Activated T-helper 1 cell treated with Interleukin-2 at 50 U/mL for 16 hours (primary cell): ENCODE measurements around the gene GPR137B.
"Not testable (repeated sequence)": the region's sequence is repeated elsewhere in the genome, so short reads cannot be mapped to it uniquely, and the experiment has no call there.

Experiments used
- DNase-seq: peaks from one replicate; pipeline ENCODE4 v3.0.0-alpha.2; 2020; ENCODE audit warnings: low read depth

GPR137B gene

DNA sequence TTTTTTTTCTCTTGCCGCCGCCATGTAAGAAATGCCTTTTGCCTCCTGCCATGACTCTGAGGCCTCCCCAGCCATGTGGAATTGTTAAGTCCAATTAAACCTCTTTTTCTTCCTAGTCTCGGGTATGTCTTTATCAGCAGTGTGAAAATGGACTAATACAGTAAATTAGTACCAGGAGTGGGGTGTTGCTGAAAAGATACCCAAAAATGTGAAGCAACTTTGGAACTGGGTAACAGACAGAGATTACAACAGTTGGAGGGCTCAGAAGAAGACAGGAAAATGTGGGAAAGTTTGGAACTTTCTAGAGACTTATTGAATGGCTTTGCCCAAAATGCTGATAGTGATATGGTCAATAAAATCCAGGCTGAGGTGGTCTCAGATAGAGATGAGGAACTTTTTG, 19.4 kb downstream of the GPR137B start:
- not testable (repeated sequence) for DNase-seq

DNA sequence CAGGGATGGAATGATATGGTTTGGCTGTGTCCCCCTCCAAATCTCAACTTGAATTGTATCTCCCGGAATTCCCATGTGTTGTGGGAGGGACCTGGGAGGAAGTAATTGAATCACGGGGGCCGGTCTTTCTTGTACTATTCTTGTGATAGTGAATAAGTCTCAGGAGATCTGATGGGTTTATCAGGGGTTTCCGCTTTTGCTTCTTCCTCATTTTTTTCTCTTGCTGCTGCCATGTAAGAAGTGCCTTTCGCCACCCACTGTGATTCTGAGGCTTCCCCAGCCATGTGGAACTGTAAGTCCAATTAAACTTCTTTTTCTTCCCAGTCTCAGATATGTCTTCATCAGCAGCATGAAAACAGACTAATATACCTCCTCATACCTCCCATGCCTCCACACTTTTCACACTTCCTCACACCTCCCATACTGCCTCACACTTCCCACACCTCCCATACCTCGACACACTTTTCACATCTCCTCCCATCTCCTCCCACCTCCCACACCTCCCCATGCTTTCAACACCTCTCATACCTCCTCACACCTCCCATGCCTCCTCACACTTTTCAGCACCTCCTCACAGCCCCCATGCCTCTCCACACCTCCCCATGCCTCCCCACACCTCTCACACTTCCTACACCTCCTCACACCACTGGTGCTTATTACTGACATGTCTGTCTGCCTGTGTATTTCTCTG, 21.3 kb downstream of the GPR137B start:
- DNase-seq = no peak

DNA sequence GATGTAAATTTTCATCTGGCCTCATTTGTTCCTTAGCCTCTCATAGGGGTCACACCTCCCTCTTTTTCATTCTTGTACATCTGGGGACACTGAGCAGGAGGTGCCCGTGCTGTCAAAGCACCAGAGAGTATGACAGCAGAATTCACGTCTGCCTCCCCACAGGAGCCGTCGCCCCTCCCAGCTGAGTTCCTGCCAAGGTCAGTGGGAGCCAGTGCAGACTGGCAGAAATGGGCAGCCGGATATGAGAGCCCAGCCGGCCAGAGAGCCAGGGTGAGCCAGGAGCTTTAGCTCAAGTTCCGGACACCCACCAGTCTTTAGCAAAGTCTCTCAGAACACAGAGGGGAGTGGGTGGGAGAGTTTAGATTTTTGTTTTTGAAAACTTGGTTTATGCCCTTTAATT, 21.9 kb downstream of the GPR137B start:
- no peak for DNase-seq

DNA sequence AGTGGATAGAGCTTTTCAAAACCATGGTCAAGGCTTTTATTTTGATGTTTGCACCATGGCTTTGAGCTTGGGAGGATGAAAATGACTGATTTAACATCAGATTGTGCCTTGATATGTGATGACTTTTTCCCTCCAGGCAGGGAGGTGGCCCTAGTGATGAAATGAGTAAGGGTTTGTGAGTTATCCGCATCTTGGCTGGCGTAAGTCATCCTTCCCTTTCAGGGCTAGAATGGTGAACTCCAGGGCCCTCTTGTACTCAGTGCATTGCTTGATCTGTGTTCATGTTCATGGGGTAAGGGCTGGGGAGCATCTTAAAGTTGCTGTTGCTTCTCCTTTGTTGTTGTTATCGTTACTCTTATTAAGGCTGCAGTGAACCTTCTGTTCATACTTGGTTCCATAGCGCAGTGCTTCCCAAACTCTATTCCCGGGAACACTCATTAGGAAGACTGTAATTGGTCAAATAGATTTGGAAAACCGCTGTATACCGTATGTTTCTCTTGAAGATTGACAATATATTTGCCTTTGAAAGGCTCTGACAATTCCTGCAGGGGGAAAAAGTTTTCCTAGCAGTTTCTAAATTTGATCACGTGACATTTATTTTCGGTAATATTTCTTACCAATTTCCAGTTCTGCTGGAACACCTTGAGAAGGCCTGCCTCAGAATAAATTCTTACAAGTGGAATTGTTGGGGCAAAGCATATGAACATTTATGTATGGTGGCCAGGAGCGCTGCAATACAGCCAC, 23.1 kb downstream of the GPR137B start:
- no peak for DNase-seq

DNA sequence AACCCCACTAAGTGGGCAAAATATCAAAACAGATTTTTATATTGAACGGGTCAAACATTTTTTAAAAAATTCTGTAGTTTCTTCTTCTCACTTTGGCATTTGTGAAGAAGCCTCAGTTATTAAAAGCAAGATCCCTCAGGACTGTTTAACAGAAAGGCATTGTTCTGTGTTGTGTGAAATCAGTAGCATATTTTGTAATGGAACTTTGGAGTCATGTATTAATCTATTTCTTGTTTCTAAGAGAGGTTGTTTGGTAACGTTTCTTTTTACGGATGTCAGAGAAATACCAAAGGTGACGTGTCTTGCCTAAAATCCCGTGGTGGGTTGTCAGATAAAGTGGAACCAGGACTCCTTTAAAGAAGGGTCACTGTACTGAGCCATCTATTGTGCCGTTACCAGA, 23.7 kb downstream of the GPR137B start:
- DNase-seq = no peak

DNA sequence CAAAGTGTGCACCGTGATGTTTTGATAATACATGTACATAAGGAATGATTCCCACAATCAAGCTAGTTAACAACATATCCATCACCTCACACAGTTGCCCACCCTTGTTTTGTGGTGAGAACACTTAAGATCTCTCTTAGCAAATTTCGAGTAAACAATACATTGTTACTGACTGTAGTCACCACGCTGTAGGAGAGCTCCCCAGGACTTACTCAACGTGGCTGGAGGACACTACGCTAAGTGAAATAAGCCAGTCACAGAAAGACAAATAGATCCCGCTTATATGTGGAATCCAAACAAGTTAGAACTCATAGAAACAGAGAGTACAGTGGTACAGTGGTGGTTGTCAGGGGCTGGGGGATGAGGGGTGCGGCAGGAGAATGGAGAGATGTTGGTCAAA, 24.8 kb downstream of the GPR137B start:
- DNase-seq = no peak

DNA sequence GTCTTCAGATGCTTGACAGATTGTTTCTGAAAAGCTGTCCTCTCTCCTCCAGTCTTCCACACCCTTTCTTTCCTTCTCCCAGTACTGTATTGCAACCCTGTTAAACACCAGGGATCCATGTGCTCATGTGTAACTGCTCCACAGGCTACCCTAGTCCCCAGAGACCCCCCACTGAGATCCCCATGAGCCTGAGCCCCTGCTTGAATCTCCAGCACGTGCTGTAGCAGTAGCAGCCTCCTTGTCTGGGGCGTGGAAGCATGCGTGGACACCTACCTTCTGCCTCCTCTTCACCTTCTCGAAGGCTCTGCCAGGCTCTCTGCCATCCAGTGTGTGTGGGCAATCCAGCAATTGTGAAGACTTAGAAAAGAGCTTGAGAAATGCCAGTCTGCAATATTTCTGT, 25.2 kb downstream of the GPR137B start:
- no peak for DNase-seq

DNA sequence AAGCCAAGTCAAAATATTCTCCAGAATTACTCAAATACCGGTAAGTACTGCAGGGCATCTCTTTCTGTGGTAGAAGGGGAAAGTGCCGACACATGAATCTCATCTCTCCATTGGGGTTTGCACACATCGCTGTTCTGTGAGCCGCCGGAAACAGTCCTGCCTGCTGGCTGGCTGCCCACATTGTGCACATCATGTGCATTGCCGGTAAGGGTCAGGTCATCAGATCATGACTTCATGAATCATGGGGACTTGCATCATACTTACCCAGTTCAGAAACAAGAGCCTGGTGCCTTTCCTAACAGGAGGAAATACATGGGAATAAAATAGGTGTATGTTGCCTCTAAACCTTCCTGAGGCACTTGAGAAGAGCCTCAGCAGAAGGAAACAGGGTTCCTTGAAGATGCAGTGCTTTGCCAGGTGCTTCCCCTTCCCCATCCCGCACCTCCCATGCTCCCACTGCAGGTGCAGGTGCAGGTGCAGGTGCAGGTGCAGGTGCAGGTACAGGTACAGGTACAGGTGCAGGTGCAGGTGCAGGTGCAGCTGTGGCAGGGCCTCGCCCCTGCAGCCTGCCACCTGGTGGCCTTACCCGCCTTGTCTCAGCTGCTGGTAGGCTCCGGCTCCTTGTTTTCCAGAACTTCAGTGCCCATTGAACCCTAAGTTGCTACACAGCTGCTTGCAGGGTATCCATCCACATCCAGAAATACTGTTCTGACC, 26.5 kb downstream of the GPR137B start:
- DNase-seq = no peak

DNA sequence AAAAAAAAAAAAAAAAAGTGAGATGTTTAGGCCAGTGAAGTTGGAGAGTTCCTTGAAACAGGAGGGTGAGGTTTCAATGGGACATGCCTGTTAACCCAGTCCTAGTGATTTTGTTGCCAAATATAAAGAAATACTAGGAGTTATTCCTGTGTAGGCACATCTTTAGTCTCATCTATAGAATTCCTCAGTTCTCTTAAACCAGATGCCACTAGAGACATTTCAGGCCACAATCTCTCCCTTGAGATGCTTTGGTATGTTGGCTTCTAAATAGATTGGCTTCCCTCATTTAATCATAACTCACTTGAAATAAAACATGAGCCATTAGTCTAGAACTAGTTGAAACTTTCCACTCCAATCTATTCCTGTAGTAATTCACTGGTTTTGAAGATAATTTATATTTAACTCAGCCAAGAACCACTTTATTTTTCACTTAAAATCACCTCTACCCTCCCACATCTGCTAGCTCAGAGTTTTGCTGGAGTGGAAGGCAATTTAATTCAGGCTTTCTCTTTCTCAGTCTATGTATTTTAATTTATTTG, 29.8 kb downstream of the GPR137B start:
- no peak for DNase-seq

DNA sequence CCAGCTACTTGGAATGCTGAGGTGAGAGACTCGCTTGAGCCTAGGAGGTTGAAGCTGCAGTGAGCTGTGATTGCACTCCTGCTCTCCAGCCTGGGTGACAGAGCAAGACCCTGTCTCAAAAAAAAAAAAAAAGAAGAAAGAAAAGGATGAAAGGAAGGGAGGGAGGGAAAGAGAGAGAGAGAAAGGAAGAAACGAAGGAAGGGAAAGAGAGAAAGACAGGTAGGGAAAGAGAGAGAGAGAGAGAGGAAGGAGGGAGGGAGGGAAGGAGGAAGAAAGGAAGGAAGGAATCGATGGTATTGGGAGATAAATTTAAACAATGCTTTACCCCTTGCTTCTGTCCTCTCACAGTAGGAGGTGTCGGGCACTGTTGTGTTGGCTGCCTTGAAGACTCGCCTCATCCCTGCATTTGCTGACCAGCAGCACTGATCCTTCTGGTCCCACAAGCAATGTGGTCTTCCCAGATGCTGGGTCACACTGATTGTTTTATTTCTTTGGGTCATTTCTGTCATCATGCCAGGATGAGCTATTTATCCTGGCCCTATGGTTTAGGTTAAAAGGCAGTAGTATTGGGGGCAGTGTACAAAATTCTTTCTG, 30.9 kb downstream of the GPR137B start:
- no peak for DNase-seq

DNA sequence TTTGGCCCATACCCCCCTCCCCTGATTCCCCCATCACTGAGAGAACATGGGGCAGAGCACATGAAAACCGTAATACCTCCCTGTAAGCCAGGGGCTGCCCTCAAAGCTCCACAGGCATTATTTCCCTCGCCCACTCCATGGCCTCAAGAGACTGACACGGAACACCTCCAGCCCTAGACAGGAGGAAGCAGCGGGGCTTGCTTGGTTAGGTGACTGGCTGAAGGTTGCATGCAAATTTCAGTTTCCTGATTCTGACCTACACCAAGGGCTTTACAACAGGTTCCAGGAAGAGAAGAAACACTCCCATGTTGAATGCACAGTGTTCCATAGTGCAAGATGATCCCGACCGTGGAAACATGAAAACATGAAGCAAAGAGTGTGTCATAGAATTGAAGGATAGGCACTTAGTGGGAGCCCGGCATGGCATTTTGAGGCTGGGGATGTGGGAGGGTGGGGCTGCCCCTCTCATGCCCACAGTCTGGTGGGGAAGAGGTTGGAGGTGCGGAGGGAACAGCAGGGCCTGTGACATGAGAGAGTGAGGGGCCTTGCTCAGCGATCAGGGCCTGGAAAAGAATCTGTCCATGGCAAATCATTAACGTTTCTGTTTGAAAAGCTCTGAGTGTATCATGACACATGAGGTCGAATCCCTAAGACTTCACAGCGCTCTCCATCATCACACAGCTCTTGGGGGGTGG, 33.5 kb downstream of the GPR137B start:
- DNase-seq = no peak

DNA sequence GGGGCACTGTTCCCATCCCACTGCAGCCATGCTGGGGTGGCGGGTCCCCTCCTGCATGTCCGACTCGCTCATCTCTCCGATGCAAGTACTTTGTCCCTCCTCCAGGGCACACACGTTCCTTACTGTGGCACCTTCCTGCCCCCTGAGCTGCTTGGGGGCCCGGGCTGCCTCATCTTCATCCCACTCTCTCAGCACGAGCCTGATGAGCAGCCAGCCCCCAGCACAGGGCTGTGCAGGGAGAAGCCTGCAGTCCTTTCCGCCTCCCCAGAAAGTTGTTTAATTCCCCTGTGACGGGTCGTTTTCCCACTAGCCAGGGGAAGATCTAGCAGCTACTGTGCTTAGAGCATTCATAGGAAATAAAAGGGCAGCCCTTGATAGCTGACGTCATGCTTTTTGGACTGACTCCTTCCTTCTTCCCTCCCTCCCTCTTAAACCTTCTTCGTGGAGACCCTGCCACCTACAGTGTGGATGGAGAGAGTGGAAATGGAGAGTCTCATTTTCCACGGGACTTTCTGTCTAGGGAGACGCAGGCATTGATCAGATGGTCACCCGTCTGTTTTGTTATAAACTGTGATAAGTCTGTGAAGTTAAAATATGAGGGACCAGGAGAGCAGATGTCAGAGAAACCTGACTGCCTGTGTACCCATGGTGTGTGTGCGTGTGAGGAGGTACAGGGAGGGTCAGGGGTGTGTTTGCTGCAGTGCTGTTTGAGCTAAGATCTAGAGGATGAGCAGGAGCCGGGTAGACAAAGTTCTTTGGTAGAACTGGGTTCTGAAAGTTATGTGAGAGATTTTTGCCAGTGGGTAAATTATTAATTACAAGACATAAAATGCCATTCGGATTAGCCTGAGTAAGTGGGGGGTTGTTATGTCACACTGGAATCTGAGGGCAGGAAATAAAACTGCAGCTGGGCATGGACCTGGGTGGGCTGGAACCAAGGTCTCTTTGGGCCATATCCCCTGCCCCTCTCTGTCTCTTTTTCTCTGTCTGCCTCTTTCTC, 34.3 kb downstream of the GPR137B start:
- DNase-seq = no peak

DNA sequence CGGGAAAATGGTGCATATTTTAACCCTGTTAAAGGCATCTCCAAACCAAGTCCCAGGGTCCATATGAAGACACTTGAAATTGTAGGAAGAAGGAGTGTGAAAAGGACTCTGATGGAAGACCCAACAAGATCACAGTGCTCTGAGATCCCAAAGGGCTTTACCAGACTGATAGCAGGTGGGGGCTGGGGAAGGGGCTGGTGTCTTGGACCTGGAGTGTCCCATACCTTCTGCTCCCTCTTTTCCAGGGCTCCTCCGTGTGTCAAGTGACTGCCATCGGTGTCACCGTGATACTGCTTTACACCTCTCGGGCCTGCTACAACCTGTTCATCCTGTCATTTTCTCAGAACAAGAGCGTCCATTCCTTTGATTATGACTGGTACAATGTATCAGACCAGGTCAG, 37.3 kb downstream of the GPR137B start:
- DNase-seq = no peak

DNA sequence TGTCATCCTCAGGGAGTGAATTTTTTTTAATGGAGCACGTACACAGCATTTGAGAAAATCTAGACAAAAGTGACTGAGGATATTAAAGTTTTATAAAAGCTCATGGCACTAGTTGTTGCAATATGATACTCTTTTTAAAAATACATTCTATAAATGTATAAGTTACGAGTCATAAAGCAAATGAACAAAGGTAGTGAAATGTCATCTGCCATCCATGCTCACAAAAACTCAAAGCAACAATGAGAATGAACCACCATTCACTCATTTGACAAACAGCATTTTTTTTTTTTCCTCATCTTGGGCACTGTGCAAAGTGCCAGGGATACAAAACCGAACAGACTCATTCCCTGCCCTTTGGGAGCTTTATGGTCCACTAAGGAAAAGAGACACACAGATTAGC, 38.7 kb downstream of the GPR137B start:
- no peak for DNase-seq

DNA sequence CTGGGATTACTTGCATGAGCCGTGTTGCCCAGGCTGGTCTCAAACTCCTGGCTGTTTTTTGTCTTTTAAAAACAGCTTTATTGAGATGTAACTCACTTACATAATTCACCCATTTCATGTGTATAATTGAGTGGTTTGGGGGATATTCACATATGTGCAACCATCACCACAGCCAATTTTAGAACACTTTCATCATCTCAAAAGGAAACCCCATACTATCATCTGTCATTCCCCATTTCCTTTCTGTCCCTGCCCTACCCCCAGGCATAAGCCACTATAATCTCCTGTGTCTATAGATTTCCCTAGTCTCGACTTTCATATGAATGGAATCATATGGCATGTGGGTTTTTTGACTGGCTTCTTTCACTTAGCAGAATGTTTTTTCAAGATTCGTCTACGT, 43.3 kb downstream of the GPR137B start:
- DNase-seq = no peak

DNA sequence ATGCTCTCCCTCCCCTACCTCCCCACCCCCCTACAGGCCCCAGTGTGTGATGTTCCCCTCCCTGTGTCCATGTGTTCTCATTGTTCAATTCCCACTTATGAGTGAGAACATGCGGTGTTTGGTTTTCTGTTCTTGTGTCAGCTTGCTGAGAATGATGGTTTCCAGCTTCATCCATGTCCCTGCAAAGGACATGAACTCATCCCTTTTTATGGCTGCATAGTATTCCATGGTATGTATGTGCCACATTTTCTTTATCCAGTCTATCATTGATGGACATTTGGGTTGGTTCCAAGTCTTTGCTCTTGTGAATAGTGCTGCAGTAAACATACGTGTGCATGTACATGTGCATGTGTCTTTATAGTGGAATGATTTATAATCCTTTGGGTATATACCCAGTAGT, 44.1 kb downstream of the GPR137B start:
- not testable (repeated sequence) for DNase-seq

DNA sequence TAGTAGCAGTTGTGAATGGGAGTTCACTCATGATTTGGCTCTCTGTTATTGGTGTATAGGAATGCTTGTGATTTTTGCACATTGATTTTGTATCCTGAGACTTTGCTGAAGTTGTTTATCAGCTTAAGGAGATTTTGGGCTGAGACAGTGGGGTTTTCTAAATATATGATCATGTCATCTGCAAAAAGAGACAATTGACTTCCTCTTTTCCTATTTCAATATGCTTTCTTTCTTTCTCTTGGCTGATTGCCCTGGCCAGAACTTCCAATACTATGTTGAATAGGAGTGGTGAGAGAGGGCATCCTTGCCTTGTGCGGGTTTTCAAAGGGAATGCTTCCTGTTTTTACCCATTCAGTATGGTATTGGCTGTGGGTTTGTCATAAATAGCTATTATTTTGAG, 45.7 kb downstream of the GPR137B start:
- not testable (repeated sequence) for DNase-seq

DNA sequence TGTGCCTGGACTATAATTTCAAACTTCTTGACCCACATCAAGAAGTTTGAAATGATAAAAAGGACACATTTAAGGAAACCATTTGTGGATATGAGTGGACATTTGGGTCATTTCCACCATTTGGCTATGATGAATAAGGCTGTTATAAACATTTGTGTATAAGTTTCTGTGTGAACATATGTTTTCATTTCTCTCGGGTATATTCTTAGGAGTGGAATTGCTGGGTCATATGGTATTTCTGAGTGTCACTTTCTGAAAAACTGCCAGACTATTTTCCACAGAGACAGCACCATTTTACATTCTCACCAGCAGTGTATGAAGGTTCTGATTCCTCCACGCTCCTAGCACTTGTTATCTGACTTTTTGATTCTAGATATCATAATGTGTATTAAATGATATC, 50.8 kb downstream of the GPR137B start:
- no peak for DNase-seq

DNA sequence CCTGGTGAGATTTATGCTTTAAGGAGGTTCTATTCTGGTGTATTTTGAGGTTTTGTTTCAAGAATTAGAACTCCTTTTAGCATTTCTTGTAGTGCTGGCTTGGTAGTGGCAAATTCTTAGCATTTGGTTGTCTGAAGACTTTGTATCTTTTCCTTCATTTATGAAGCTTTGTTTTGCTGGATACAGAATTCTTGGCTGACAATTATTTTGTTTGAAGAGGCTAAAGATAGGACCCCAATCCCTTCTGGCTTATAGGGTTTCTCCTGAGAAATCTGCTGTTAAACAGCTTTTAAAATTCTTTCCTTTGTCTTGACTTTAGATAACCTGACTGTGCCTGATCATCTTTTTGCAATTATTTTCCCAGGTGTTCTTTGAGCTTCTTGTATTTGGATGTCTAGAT, 58.6 kb downstream of the GPR137B start:
- DNase-seq = no peak

DNA sequence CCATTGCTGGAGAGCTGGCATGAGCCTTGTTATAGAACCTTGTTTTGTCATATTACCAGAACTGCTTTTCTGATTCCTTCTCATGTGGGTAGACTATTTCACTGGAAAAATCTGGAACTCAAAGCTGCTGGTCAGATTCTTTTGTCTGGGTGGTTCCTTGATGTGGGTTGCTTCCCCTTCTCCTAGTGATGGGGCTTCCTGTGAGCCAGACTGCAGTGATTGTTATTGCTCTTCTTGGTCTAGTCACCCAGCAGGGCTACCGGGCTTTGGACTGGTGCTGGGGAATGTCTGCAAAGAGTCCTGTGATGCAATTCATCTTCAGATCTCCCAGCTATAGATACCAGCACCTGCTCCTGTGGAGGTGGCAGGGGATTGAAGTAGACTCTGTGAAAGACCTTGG, 59.4 kb downstream of the GPR137B start:
- DNase-seq = no peak

DNA sequence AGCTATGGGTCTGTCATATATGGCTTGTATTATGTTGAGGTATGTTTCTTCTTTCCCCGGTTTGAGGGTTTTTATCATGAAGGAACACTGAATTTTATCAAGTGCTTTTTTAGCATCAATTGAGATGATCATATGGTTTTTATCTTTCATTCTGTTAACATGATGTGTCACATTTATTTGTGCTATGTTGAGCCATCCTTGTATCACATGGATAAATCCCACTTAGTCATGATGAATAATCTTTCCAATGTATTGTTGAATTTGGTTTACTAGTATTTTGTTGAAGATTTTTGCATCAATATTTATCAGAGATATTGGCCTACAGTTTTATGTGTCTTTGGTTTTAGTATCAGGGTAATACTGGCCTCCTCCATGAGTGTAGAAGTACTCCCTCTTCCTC, 61.7 kb downstream of the GPR137B start:
- DNase-seq = no peak
